Measurements from ENCODE around the gene SPTY2D1.
A peak's percentile ranks its signal among the peaks of the same experiment; 100 is the strongest.
"Not testable (repeated sequence)": the region's sequence is repeated elsewhere in the genome, so short reads cannot be mapped to it uniquely, and the experiment has no call there.

SPTY2D1 gene

DNA sequence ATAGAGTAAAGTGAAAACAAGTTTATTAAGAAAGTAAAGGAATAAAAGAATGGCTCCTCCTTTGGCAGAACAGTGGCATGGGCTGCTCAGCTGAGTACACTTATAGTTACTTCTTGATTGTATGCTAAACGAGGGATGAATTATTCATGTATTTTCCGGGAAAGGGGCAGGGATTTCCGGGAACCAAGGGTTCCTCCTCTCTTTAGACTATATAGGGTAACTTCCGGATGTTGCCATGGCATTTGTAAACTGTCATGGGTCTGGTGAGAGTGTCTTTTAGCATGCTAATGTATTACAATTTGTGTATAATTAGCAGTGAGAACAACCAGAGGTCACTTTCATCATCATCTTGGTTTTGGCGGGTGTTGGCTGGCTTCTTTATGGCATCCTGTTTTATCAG, 23.5 kb upstream of the SPTY2D1 start:
- H3K4me3 ChIP-seq (ENCODE audit: low read length), result no peak overlapping the region
- H3K27me3 ChIP-seq (ENCODE audit: control insufficient read depth, low read length), result no peaks in the 10 kb centered on the region
- H3K79me2 ChIP-seq (ENCODE audit: control insufficient read depth, low read length), result no peaks in the 10 kb centered on the region
- TF ChIP-seq, protein P1, sequence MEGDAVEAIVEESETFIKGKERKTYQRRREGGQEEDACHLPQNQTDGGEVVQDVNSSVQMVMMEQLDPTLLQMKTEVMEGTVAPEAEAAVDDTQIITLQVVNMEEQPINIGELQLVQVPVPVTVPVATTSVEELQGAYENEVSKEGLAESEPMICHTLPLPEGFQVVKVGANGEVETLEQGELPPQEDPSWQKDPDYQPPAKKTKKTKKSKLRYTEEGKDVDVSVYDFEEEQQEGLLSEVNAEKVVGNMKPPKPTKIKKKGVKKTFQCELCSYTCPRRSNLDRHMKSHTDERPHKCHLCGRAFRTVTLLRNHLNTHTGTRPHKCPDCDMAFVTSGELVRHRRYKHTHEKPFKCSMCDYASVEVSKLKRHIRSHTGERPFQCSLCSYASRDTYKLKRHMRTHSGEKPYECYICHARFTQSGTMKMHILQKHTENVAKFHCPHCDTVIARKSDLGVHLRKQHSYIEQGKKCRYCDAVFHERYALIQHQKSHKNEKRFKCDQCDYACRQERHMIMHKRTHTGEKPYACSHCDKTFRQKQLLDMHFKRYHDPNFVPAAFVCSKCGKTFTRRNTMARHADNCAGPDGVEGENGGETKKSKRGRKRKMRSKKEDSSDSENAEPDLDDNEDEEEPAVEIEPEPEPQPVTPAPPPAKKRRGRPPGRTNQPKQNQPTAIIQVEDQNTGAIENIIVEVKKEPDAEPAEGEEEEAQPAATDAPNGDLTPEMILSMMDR (IDR thresholded peaks at IDR 0.05; ENCODE audit: low read depth, low read length, poor library complexity, severe bottlenecking), result no peak
- TF ChIP-seq EZH2phosphoT487 (IDR thresholded peaks at IDR 0.05; ENCODE audit: borderline replicate concordance, low read length), result no peak
- no peaks in the 10 kb centered on the region for H3K9me3 ChIP-seq (ENCODE audit: control insufficient read depth, insufficient read depth, low read length)
- no peaks in the 10 kb centered on the region for H3K36me3 ChIP-seq (ENCODE audit: control insufficient read depth, low read length)
- H3F3A ChIP-seq (ENCODE audit: control insufficient read depth, insufficient read depth), result no peaks in the 10 kb centered on the region
- H3K9me2 ChIP-seq (replicated peaks; ENCODE audit: control insufficient read depth, low read length), result no peaks in the 10 kb centered on the region
- no peak overlapping the region for H3K27ac ChIP-seq (ENCODE audit: low read depth, low read length)
- H3K4me1 ChIP-seq (ENCODE audit: control insufficient read depth, low read length), result no peaks in the 10 kb centered on the region
- no peak overlapping the region for H3K4me2 ChIP-seq (ENCODE audit: low read length)
- no peaks in the 10 kb centered on the region for H4K20me1 ChIP-seq (ENCODE audit: control insufficient read depth, insufficient read depth, low read depth, low read length)

DNA sequence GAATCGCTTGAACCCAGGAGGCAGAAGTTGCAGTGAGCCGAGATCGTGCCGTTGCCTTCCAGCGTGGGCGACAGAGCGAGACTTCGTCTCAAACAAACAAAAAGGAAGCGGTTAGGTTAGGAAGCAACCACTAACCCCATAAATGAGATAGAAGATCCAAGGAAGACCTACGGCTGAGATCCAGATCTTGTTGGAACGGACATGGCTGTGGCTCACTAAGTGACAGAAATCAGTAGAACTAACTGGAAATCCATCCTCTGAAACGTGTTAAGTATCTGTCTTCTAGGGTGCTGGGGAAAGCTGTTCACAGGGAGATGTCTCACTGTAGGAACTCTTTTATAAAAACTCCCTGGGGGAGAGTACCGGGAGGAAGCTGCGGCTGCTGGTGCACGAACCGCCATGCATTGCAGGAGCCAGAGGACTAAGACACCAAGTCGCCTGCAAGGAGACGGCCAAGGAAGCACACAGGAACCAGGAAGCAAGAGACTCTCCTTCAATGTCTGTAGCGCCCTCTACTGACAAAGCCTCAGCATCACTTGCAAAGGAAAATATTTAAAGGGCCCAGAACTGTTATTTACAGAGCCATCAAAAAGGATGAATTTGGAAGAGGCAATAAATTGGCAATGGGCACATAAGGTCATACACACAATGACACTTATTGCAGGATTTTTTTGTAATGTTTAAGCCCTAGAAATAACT, 16.9 kb upstream of the SPTY2D1 start:
- Histone ChIP-seq H3K27ac (ENCODE audit: low read depth, low read length) (no peak overlapping the region), H3K4me2 (ENCODE audit: low read length) (peak overlapping the region; percentile 58), H4K20me1 (ENCODE audit: control insufficient read depth, insufficient read depth, low read depth, low read length) (no peaks in the 10 kb centered on the region), H3F3A (ENCODE audit: control insufficient read depth, insufficient read depth) (no peaks in the 10 kb centered on the region), H3K4me3 (ENCODE audit: low read length) (peak overlapping the region; percentile 53), H3K9me2 (replicated peaks; ENCODE audit: control insufficient read depth, low read length) (no peaks in the 10 kb centered on the region), H3K27me3 (ENCODE audit: control insufficient read depth, low read length) (no peaks in the 10 kb centered on the region), H3K36me3 (ENCODE audit: control insufficient read depth, low read length) (no peaks in the 10 kb centered on the region), H3K9me3 (ENCODE audit: control insufficient read depth, insufficient read depth, low read length) (no peaks in the 10 kb centered on the region), H3K4me1 (ENCODE audit: control insufficient read depth, low read length) (peaks cover 10% of the 10 kb centered on the region), H3K79me2 (ENCODE audit: control insufficient read depth, low read length) (no peaks in the 10 kb centered on the region)
- TF ChIP-seq, protein P1 (IDR thresholded peaks at IDR 0.05; ENCODE audit: low read depth, low read length, poor library complexity, severe bottlenecking), result peak; percentile 92
- no peak for TF ChIP-seq EZH2phosphoT487 (IDR thresholded peaks at IDR 0.05; ENCODE audit: borderline replicate concordance, low read length)

DNA sequence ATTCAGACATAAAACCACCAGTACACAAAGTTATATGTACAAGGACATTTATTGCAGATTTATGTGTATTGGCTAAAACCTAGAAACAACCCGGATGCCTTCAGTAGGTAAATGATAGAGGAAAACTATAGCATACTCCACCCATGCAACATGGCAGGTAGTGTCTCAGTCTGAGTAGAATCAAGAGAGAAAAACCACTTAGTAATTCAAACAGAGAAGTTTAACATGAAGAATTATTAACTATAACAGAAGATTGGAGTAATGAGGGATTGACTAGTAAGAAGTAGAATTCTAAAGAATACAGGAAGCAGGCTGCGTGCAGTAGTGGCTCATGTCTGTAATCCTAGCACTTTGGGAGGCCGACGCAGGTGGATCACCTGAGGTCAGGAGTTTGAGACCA, 16.2 kb upstream of the SPTY2D1 start:
- H3K4me1 ChIP-seq (ENCODE audit: control insufficient read depth, low read length), result peaks cover 10% of the 10 kb centered on the region
- H3K27ac ChIP-seq (ENCODE audit: low read depth, low read length), result no peak overlapping the region
- H3F3A ChIP-seq (ENCODE audit: control insufficient read depth, insufficient read depth), result no peaks in the 10 kb centered on the region
- no peaks in the 10 kb centered on the region for H3K9me3 ChIP-seq (ENCODE audit: control insufficient read depth, insufficient read depth, low read length)
- no peaks in the 10 kb centered on the region for H4K20me1 ChIP-seq (ENCODE audit: control insufficient read depth, insufficient read depth, low read depth, low read length)
- no peaks in the 10 kb centered on the region for H3K9me2 ChIP-seq (replicated peaks; ENCODE audit: control insufficient read depth, low read length)
- TF ChIP-seq, protein P1 (IDR thresholded peaks at IDR 0.05; ENCODE audit: low read depth, low read length, poor library complexity, severe bottlenecking), result no peak
- no peak for TF ChIP-seq EZH2phosphoT487 (IDR thresholded peaks at IDR 0.05; ENCODE audit: borderline replicate concordance, low read length)
- no peak overlapping the region; the same call in 1 of the 2 replicates for H3K4me2 ChIP-seq (ENCODE audit: low read length)
- H3K4me3 ChIP-seq (ENCODE audit: low read length), result no peak overlapping the region
- H3K79me2 ChIP-seq (ENCODE audit: control insufficient read depth, low read length), result no peaks in the 10 kb centered on the region
- no peaks in the 10 kb centered on the region for H3K27me3 ChIP-seq (ENCODE audit: control insufficient read depth, low read length)
- no peaks in the 10 kb centered on the region for H3K36me3 ChIP-seq (ENCODE audit: control insufficient read depth, low read length)

DNA sequence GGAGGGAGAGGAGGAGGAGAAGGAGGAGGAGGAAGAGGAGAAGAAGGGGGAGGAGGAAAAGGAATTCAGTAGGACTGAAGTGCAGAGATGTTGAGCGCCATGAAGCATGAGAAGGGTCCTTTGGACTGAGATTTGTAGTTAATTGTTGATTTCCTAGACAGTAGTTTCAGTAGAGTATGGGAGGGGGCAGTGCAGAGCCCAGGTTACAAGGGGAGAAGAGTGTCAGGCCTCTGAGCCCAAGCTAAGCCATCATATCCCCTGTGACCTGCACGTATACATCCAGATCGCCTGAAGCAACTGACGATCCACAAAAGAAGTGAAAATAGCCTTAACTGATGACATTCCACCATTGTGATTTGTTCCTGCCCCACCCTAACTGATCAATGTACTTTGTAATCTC, 8.9 kb upstream of the SPTY2D1 start:
- not testable (repeated sequence) for H3K9me3 ChIP-seq (ENCODE audit: control insufficient read depth, insufficient read depth, low read length); H3K36me3 ChIP-seq (ENCODE audit: control insufficient read depth, low read length); H3K4me2 ChIP-seq (ENCODE audit: low read length); H3K27me3 ChIP-seq (ENCODE audit: control insufficient read depth, low read length); H3K27ac ChIP-seq (ENCODE audit: low read depth, low read length); H3K4me1 ChIP-seq (ENCODE audit: control insufficient read depth, low read length); H3K79me2 ChIP-seq (ENCODE audit: control insufficient read depth, low read length); H3K4me3 ChIP-seq (ENCODE audit: low read length); H3K9me2 ChIP-seq (replicated peaks; ENCODE audit: control insufficient read depth, low read length); H3F3A ChIP-seq (ENCODE audit: control insufficient read depth, insufficient read depth); H4K20me1 ChIP-seq (ENCODE audit: control insufficient read depth, insufficient read depth, low read depth, low read length)

All from DOHH2 (cell line).